Nephron progenitor cell (in vitro differentiated cells): Measurements from ENCODE around the gene PMPCA.

ENCODE experiments used
- DNase-seq: peaks from one replicate; pipeline ENCODE4 v3.0.0; 2021
- H3K27ac Mint-ChIP-seq: 2 replicates; pipeline ENCODE4 v1.8.0; 2021; ENCODE audit warnings: mild to moderate bottlenecking, moderate library complexity, mixed read lengths
- H3K27me3 Mint-ChIP-seq: 2 replicates; pipeline ENCODE4 v1.8.0; 2021; ENCODE audit warnings: mild to moderate bottlenecking, low read depth, mixed read lengths; ENCODE audit not compliant: poor library complexity
- H3K36me3 Mint-ChIP-seq: 2 replicates; pipeline ENCODE4 v1.8.0; 2021; ENCODE audit warnings: low read depth, mixed read lengths
- H3K4me1 Mint-ChIP-seq: 2 replicates; pipeline ENCODE4 v1.8.0; 2021; ENCODE audit warnings: mixed read lengths
- H3K4me3 Mint-ChIP-seq: 2 replicates; pipeline ENCODE4 v1.8.0; 2021; ENCODE audit warnings: mild to moderate bottlenecking, moderate library complexity, mixed read lengths
- H3K9me3 Mint-ChIP-seq: 2 replicates; pipeline ENCODE4 v1.8.0; 2021; ENCODE audit warnings: mild to moderate bottlenecking, moderate library complexity, mixed read lengths
- CTCF ChIP-seq: fragments of 200-600 bp; sonication (generic); IDR thresholded peaks from 2 replicates; pipeline ENCODE4 v1.5.0; 2021; ENCODE audit warnings: antibody characterized with exemption

The PMPCA gene

GRCh38 chr9:136394312-136395019 lies 16.0 kb upstream of the PMPCA start:
- TF ChIP-seq CTCF = no peak

GRCh38 chr9:136395020-136395340 lies 15.5 kb upstream of the PMPCA start:
- Mint-ChIP-seq H3K4me1 (peaks cover 14% of the 10 kb centered on the region), H3K36me3 (peaks cover 26% of the 10 kb centered on the region), H3K27ac (no peak overlapping the region), H3K9me3 (no peaks in the 10 kb centered on the region), H3K4me3 (no peak overlapping the region), H3K27me3 (no peaks in the 10 kb centered on the region)
- DNase-seq = no peak
- no peak for TF ChIP-seq CTCF

More at GRCh38 chr9:136394312-136395019, 16.0 kb upstream of the PMPCA start:
- DNase-seq = no peak
- H3K4me1 Mint-ChIP-seq = peaks cover 14% of the 10 kb centered on the region
- H3K9me3 Mint-ChIP-seq = no peaks in the 10 kb centered on the region
- H3K36me3 Mint-ChIP-seq = peaks cover 31% of the 10 kb centered on the region
- H3K27me3 Mint-ChIP-seq = no peaks in the 10 kb centered on the region
- no peak overlapping the region for H3K4me3 Mint-ChIP-seq
- no peak overlapping the region for H3K27ac Mint-ChIP-seq

GRCh38 chr9:136395345-136396218 lies 14.9 kb upstream of the PMPCA start:
- TF ChIP-seq CTCF = no peak
- Mint-ChIP-seq H3K27ac (no peak overlapping the region), H3K9me3 (no peaks in the 10 kb centered on the region), H3K4me3 (no peak overlapping the region), H3K36me3 (peaks cover 21% of the 10 kb centered on the region), H3K27me3 (no peaks in the 10 kb centered on the region), H3K4me1 (peaks cover 14% of the 10 kb centered on the region)
- DNase-seq = no peak

- Mint-ChIP-seq H3K4me1 (peaks cover 14% of the 10 kb centered on the region), H3K36me3 (peaks cover 18% of the 10 kb centered on the region), H3K27ac (no peak overlapping the region), H3K4me3 (no peak overlapping the region), H3K27me3 (no peaks in the 10 kb centered on the region), H3K9me3 (no peaks in the 10 kb centered on the region)
- no peak for TF ChIP-seq CTCF
- DNase-seq = no peak
Measured at GRCh38 chr9:136396219-136396515, 14.3 kb upstream of the PMPCA start.

GRCh38 chr9:136397643-136398042 lies 12.8 kb upstream of the PMPCA start:
- no peaks in the 10 kb centered on the region for H3K9me3 Mint-ChIP-seq
- no peak overlapping the region for H3K4me3 Mint-ChIP-seq
- H3K27ac Mint-ChIP-seq = no peak overlapping the region
- no peak for DNase-seq
- peaks cover 14% of the 10 kb centered on the region for H3K4me1 Mint-ChIP-seq
- no peak for TF ChIP-seq CTCF
- H3K36me3 Mint-ChIP-seq = peaks cover 20% of the 10 kb centered on the region
- no peaks in the 10 kb centered on the region for H3K27me3 Mint-ChIP-seq
